PC-9 (cell line): ENCODE data around the gene PUM1. TPM values are rescaled to one million over a fixed set of nuclear protein-coding genes. Genes with fewer than 3 reads are reported as not detected.

Experiments
- Bru-seq: library from RNA; stranded (reverse); fragments of 400-500 nt; gene quantifications from one replicate; lab custom pipeline; 2021; lab: Mats Ljungman, UMichigan
- BruChase-seq, 2 experiments: library from RNA; stranded (reverse); fragments of 400-500 nt; gene quantifications; one replicate each; lab custom pipeline; 2021; lab: Mats Ljungman, UMichigan
- BruUV-seq: library from RNA; stranded (reverse); fragments of 400-500 nt; replicated peaks from 2 replicates; lab custom pipeline; 2021; lab: Mats Ljungman, UMichigan
- CTCF ChIA-PET: fragments of 300-600 bp; sonication (Branson Sonifier 250); formaldehyde crosslinking; loops from one replicate; lab custom pipeline; 2022; ENCODE audit warnings: antibody characterized with exemption; lab: Charles Lee
- POLR2A ChIA-PET: fragments of 300-600 bp; sonication (Branson Sonifier 250); formaldehyde crosslinking; loops from one replicate; lab custom pipeline; 2022; ENCODE audit warnings: antibody characterized with exemption; ENCODE audit not compliant: unreplicated experiment; lab: Charles Lee
- DNase-seq, 2 experiments: peaks; one replicate each; pipeline versions ENCODE4 v3.0.0 to v3.0.0-alpha.2; 2015 to 2022; ENCODE audit warnings: mixed read lengths in 1 of 2
- H2AFZ ChIP-seq: fragments of 200-600 bp; sonication (generic); 2 replicates; pipeline ENCODE4 v1.8.1; 2017; ENCODE audit warnings: antibody characterized with exemption
- H3F3A ChIP-seq: fragments of 200-600 bp; sonication (generic); 2 replicates; pipeline ENCODE4 v1.8.1; 2017; ENCODE audit warnings: antibody characterized with exemption, mild to moderate bottlenecking, low read depth; ENCODE audit not compliant: insufficient read depth
- H3K27ac ChIP-seq: fragments of 200-600 bp; sonication (generic); 2 replicates; pipeline ENCODE4 v1.6.1; 2016; ENCODE audit warnings: mixed run types
- H3K27me3 ChIP-seq: fragments of 200-600 bp; sonication (generic); 2 replicates; pipeline ENCODE4 v1.6.1; 2016; ENCODE audit warnings: low read depth, mixed run types; ENCODE audit not compliant: insufficient read depth
- H3K36me3 ChIP-seq: fragments of 200-600 bp; sonication (generic); 2 replicates; pipeline ENCODE4 v1.6.1; 2016; ENCODE audit warnings: low read depth, mixed run types
- H3K4me1 ChIP-seq: fragments of 200-600 bp; sonication (generic); replicated peaks from 2 replicates; pipeline ENCODE4 v1.6.1; 2016; ENCODE audit warnings: mixed run types; ENCODE audit not compliant: insufficient read depth
- H3K4me2 ChIP-seq: fragments of 200-600 bp; sonication (generic); 2 replicates; pipeline ENCODE4 v1.6.1; 2017; ENCODE audit warnings: mixed run types
- H3K4me3 ChIP-seq: fragments of 200-600 bp; sonication (generic); 2 replicates; pipeline ENCODE4 v1.6.1; 2016; ENCODE audit warnings: mixed run types
- H3K79me2 ChIP-seq: fragments of 200-600 bp; sonication (generic); 2 replicates; pipeline ENCODE4 v1.6.1; 2017; ENCODE audit warnings: low read depth, mixed run types
- H3K9me2 ChIP-seq: fragments of 200-600 bp; sonication (generic); 2 replicates; pipeline ENCODE4 v1.8.1; 2017; ENCODE audit warnings: mild to moderate bottlenecking; ENCODE audit not compliant: insufficient read depth
- H3K9me3 ChIP-seq: fragments of 200-600 bp; sonication (generic); 2 replicates; pipeline ENCODE4 v1.8.1; 2016; ENCODE audit warnings: low read depth; ENCODE audit not compliant: insufficient read depth
- H4K20me1 ChIP-seq: fragments of 200-600 bp; sonication (generic); 2 replicates; pipeline ENCODE4 v1.8.1; 2017; ENCODE audit not compliant: insufficient read depth
- EZH2 ChIP-seq: fragments of 200-600 bp; sonication (generic); IDR thresholded peaks from 2 replicates; pipeline ENCODE4 v1.8.0; 2017; ENCODE audit warnings: antibody characterized with exemption, low read depth
- intact Hi-C: fragments of 100-400 bp; cut with micrococcal nuclease; formaldehyde crosslinking; loops from one replicate; pipeline ENCODE4 v1.10.0; 2022; ENCODE audit not compliant: unreplicated experiment
- long read RNA-seq: library from polyadenylated mRNA; stranded (forward); transcript quantifications from one replicate; pipeline ENCODE4 v2.0.0, GENCODE V29; 2022
- total RNA-seq: library from RNA; stranded (reverse); gene quantifications from 2 replicates; pipeline ENCODE4 v1.2.3, GENCODE V29; 2021
- TF ChIP-seq, protein P1 (sequence below): fragments of 200-600 bp; sonication (generic); conservative IDR thresholded peaks from 2 replicates; pipeline ENCODE4 v1.6.1; 2017; ENCODE audit warnings: mixed run types, antibody characterized with exemption, mild to moderate bottlenecking, moderate library complexity

PUM1 gene, protein sequence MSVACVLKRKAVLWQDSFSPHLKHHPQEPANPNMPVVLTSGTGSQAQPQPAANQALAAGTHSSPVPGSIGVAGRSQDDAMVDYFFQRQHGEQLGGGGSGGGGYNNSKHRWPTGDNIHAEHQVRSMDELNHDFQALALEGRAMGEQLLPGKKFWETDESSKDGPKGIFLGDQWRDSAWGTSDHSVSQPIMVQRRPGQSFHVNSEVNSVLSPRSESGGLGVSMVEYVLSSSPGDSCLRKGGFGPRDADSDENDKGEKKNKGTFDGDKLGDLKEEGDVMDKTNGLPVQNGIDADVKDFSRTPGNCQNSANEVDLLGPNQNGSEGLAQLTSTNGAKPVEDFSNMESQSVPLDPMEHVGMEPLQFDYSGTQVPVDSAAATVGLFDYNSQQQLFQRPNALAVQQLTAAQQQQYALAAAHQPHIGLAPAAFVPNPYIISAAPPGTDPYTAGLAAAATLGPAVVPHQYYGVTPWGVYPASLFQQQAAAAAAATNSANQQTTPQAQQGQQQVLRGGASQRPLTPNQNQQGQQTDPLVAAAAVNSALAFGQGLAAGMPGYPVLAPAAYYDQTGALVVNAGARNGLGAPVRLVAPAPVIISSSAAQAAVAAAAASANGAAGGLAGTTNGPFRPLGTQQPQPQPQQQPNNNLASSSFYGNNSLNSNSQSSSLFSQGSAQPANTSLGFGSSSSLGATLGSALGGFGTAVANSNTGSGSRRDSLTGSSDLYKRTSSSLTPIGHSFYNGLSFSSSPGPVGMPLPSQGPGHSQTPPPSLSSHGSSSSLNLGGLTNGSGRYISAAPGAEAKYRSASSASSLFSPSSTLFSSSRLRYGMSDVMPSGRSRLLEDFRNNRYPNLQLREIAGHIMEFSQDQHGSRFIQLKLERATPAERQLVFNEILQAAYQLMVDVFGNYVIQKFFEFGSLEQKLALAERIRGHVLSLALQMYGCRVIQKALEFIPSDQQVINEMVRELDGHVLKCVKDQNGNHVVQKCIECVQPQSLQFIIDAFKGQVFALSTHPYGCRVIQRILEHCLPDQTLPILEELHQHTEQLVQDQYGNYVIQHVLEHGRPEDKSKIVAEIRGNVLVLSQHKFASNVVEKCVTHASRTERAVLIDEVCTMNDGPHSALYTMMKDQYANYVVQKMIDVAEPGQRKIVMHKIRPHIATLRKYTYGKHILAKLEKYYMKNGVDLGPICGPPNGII
- total RNA-seq (99.2 and 117 TPM in 2 replicates), Bru-seq, nascent RNA (percentile 97 among the genes with signal in this experiment), BruChase-seq, experiment 1, labeled RNA remaining after a 2-hour chase (percentile 91 among the genes with signal in this experiment), BruChase-seq, experiment 2, labeled RNA remaining after a 6-hour chase (percentile 85 among the genes with signal in this experiment)
- long read RNA-seq, full-length matches to known transcripts = 23 of 86 reads
- long read RNA-seq, partial matches to known transcripts = 13 of 86 reads
- long read RNA-seq, other reads (novel, unspliced or antisense) = 50 of 86 reads

DNA sequence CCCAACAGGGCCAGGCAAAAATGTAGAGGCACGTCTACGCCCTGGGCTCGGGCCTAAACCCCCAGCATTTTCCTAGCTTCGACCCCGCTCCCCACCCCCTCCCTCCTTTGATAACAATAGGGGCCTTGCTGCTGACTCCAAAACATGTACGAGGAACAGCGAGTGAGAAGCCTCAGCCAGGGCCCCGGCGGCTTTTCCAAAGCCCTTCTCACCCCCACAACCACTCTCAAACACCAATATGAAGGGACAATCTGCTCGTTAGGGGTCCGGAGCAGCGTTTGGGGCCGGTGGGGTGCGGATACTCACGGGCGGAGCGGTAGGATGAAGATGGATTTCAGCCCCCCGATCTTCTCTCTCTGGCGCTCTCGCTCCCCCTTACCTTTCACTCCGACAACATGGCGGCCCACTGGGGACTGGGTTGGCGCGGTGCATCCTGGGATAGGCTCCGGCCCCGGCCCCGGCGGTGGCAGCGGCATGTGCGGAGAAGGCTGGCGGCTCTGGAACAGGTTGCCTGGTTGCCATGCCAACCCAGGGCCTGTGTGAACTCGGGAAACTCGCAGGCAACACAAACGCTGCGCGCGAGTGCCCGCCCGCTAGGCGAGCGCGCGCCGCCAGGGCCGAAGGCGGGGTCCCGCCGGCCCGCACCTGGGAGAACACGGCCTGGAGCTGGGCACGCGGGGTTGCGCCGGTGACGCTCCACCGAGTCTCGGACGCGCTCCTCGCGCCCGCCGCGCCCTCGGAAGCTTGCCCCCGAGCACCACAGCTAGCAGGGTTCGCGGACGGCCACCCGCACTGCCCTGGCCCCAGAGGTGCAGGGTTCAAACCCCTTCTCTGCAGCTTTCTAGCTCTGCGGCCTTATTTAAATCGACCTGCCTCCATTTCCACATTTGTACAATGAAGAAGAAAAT, at the start of gene PUM1:
Gene PUM1, minus strand, starts transcription at position 408 of the 908 bp plus-strand sequence. CDS start 6,151 bp downstream, outside the sequence.
- Histone ChIP-seq H3K36me3 (peaks cover 10% of the 10 kb centered on the region), H2AFZ (peak within 1 kb of the TSS; percentile 92), H3K9me2 (no peaks in the 10 kb centered on the region), H3K4me2 (peak within 1 kb of the TSS; percentile 95), H3K79me2 (peaks cover 50% of the 10 kb centered on the region), H3K9me3 (no peaks in the 10 kb centered on the region), H3K27me3 (no peaks in the 10 kb centered on the region), H3F3A (peaks cover 5% of the 10 kb centered on the region; the same call in 1 of the 2 replicates), H3K4me3 (peak within 1 kb of the TSS; percentile 85), H4K20me1 (peaks cover 37% of the 10 kb centered on the region), H3K27ac (peak within 1 kb of the TSS; percentile 94), H3K4me1 (peaks cover 23% of the 10 kb centered on the region)
- POLR2A ChIA-PET = interaction anchor here (0.6 to 1.0 kb wide), 5 partner anchors 63 to 537 kb away, joined by 3 to 8 read pairs (median 3); no protein-coding TSS in a partner anchor
- CTCF ChIA-PET = interaction anchor here (0.5 kb wide), 2 partner anchors 73 to 87 kb away, joined by 3 read pairs; no protein-coding TSS in a partner anchor
- TF ChIP-seq, protein P1, sequence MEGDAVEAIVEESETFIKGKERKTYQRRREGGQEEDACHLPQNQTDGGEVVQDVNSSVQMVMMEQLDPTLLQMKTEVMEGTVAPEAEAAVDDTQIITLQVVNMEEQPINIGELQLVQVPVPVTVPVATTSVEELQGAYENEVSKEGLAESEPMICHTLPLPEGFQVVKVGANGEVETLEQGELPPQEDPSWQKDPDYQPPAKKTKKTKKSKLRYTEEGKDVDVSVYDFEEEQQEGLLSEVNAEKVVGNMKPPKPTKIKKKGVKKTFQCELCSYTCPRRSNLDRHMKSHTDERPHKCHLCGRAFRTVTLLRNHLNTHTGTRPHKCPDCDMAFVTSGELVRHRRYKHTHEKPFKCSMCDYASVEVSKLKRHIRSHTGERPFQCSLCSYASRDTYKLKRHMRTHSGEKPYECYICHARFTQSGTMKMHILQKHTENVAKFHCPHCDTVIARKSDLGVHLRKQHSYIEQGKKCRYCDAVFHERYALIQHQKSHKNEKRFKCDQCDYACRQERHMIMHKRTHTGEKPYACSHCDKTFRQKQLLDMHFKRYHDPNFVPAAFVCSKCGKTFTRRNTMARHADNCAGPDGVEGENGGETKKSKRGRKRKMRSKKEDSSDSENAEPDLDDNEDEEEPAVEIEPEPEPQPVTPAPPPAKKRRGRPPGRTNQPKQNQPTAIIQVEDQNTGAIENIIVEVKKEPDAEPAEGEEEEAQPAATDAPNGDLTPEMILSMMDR = no peak
- no peak for TF ChIP-seq EZH2
- intact Hi-C loops = loop anchor here (2.0 kb wide), 2 partner anchors 89 to 105 kb away; no protein-coding TSS in a partner anchor
- TSS peak; percentile 73 for BruUV-seq
- peak; percentile 89 to 99 for DNase-seq

DNA sequence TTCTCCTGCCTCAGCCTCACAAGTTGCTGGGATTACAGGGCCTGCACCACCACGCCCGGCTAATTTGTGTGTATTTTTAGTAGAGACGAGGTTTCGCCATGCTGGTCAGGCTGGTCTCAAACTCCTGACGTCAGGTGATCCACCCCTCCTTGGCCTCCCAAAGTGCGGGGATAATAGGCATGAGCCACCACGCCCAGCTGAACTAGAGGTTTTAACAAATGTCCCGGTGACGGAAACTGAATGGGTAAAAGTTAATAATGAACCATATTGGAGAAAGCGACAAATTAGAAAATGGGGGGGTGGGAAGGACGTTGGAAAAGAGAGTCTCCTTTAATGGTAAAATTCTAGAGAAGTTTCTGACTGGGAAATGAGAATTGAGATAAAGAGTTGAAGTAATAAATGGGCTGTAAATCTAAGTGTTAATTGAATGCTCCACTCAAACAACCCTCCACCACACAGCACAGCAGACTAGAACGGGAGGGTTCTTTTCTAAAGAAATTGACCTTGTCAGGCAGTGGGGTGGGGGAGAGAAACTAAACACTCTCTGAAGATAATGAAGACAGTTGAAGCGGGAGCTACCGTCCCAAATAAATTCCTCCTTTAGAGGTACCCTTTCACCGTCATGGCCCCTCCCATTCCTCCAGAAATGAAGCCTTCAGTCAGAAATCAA, 46.9 kb upstream of the PUM1 start:
- Histone ChIP-seq H2AFZ (no peak overlapping the region), H3K9me2 (no peaks in the 10 kb centered on the region), H3K27me3 (no peaks in the 10 kb centered on the region), H3K9me3 (no peaks in the 10 kb centered on the region), H3K4me1 (peaks cover 8% of the 10 kb centered on the region), H3K27ac (no peak overlapping the region), H3K79me2 (no peaks in the 10 kb centered on the region), H3K4me3 (no peak overlapping the region), H3K4me2 (no peak overlapping the region), H3K36me3 (no peaks in the 10 kb centered on the region), H3F3A (peaks cover 3% of the 10 kb centered on the region; the same call in 1 of the 2 replicates), H4K20me1 (no peaks in the 10 kb centered on the region)
- no peak for DNase-seq
- intact Hi-C loops = no loop called here
- BruUV-seq = no TSS peak
- no peak for TF ChIP-seq EZH2
- TF ChIP-seq, protein P1 = no peak
- POLR2A ChIA-PET = no interaction called here
- CTCF ChIA-PET = no interaction called here
